Ishikawa (cell line): Measurements from ENCODE around the gene HMX3.

ENCODE experiments used
- CEBPB ChIP-seq: IDR thresholded peaks from 2 replicates; pipeline ENCODE4 v1.6.1; 2012
- CREB1 ChIP-seq: IDR thresholded peaks from 2 replicates; pipeline ENCODE4 v1.6.1; 2012; ENCODE audit warnings: low read depth
- EGR1 ChIP-seq: IDR thresholded peaks from 2 replicates; pipeline ENCODE4 v1.6.1; 2012
- EP300 ChIP-seq: IDR thresholded peaks from 2 replicates; pipeline ENCODE4 v1.6.1; 2012; ENCODE audit warnings: borderline replicate concordance
- FOXM1 ChIP-seq: IDR thresholded peaks from 2 replicates; pipeline ENCODE4 v1.6.1; 2012; ENCODE audit warnings: low read depth, borderline replicate concordance
- MAX ChIP-seq: IDR thresholded peaks from 2 replicates; pipeline ENCODE4 v1.6.1; 2012
- NFIC ChIP-seq: IDR thresholded peaks from 2 replicates; pipeline ENCODE4 v1.6.1; 2012
- RAD21 ChIP-seq: IDR thresholded peaks from 2 replicates; pipeline ENCODE4 v1.6.1; 2012; ENCODE audit warnings: low read depth
- TAF1 ChIP-seq: IDR thresholded peaks from 2 replicates; pipeline ENCODE4 v1.6.1; 2012; ENCODE audit warnings: low read depth, mild to moderate bottlenecking
- TCF12 ChIP-seq: IDR thresholded peaks from 2 replicates; pipeline ENCODE4 v1.6.1; 2012; ENCODE audit warnings: low read depth
- TEAD4 ChIP-seq: IDR thresholded peaks from 2 replicates; pipeline ENCODE4 v1.6.1; 2012
- YY1 ChIP-seq: IDR thresholded peaks from 2 replicates; pipeline ENCODE4 v1.6.1; 2012; ENCODE audit warnings: low read depth
- ZBTB7A ChIP-seq: IDR thresholded peaks from 2 replicates; pipeline ENCODE4 v1.6.1; 2012; ENCODE audit warnings: low read depth
- TF ChIP-seq, protein P1 (sequence below): IDR thresholded peaks from 2 replicates; pipeline ENCODE4 v1.6.1; 2012; ENCODE audit warnings: low read depth, mild to moderate bottlenecking
- TF ChIP-seq, protein P2 (sequence below): IDR thresholded peaks from 2 replicates; pipeline ENCODE4 v1.6.1; 2012

HMX3 gene

GRCh38 chr10:123166618-123167017 lies 30.8 kb downstream of the HMX3 start:
- TF ChIP-seq, protein P1, sequence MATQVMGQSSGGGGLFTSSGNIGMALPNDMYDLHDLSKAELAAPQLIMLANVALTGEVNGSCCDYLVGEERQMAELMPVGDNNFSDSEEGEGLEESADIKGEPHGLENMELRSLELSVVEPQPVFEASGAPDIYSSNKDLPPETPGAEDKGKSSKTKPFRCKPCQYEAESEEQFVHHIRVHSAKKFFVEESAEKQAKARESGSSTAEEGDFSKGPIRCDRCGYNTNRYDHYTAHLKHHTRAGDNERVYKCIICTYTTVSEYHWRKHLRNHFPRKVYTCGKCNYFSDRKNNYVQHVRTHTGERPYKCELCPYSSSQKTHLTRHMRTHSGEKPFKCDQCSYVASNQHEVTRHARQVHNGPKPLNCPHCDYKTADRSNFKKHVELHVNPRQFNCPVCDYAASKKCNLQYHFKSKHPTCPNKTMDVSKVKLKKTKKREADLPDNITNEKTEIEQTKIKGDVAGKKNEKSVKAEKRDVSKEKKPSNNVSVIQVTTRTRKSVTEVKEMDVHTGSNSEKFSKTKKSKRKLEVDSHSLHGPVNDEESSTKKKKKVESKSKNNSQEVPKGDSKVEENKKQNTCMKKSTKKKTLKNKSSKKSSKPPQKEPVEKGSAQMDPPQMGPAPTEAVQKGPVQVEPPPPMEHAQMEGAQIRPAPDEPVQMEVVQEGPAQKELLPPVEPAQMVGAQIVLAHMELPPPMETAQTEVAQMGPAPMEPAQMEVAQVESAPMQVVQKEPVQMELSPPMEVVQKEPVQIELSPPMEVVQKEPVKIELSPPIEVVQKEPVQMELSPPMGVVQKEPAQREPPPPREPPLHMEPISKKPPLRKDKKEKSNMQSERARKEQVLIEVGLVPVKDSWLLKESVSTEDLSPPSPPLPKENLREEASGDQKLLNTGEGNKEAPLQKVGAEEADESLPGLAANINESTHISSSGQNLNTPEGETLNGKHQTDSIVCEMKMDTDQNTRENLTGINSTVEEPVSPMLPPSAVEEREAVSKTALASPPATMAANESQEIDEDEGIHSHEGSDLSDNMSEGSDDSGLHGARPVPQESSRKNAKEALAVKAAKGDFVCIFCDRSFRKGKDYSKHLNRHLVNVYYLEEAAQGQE: no peak
- TF ChIP-seq FOXM1 (no peak), NFIC (no peak), RAD21 (no peak), TCF12 (no peak), MAX (no peak), TAF1 (no peak), ZBTB7A (no peak), CEBPB (no peak), YY1 (no peak), EP300 (no peak), CREB1 (no peak), TEAD4 (no peak)
- TF ChIP-seq, protein P2, sequence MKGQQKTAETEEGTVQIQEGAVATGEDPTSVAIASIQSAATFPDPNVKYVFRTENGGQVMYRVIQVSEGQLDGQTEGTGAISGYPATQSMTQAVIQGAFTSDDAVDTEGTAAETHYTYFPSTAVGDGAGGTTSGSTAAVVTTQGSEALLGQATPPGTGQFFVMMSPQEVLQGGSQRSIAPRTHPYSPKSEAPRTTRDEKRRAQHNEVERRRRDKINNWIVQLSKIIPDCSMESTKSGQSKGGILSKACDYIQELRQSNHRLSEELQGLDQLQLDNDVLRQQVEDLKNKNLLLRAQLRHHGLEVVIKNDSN: no peak

DNA sequence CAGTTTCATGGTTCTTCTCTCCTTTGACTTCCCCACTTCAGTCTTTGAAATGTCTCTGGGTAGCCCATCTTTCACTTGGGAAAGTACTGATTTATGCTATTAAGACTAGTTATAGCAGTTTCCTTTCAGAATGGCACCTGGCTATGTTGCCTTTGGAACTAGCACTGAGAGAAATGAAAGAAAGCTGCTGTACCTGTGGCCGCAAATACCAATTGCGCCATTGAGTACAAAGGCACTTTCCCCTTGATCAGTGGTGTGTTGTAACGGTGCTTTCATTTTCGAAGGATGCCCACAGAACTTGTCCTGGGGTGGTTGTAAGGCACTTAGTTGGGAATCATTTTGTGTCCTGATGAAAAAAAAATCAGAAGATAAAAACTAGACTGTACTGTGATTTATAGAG lies 35.2 kb downstream of the HMX3 start:
- TF ChIP-seq NFIC: no peak
- TF ChIP-seq, protein P1: no peak
- no peak for TF ChIP-seq TAF1
- TF ChIP-seq RAD21: no peak
- TF ChIP-seq TCF12: no peak
- no peak for TF ChIP-seq YY1
- no peak for TF ChIP-seq FOXM1
- no peak for TF ChIP-seq CEBPB
- TF ChIP-seq EP300: no peak

GRCh38 chr10:123175389-123176387 lies 39.9 kb downstream of the HMX3 start:
- no peak for TF ChIP-seq CREB1

DNA sequence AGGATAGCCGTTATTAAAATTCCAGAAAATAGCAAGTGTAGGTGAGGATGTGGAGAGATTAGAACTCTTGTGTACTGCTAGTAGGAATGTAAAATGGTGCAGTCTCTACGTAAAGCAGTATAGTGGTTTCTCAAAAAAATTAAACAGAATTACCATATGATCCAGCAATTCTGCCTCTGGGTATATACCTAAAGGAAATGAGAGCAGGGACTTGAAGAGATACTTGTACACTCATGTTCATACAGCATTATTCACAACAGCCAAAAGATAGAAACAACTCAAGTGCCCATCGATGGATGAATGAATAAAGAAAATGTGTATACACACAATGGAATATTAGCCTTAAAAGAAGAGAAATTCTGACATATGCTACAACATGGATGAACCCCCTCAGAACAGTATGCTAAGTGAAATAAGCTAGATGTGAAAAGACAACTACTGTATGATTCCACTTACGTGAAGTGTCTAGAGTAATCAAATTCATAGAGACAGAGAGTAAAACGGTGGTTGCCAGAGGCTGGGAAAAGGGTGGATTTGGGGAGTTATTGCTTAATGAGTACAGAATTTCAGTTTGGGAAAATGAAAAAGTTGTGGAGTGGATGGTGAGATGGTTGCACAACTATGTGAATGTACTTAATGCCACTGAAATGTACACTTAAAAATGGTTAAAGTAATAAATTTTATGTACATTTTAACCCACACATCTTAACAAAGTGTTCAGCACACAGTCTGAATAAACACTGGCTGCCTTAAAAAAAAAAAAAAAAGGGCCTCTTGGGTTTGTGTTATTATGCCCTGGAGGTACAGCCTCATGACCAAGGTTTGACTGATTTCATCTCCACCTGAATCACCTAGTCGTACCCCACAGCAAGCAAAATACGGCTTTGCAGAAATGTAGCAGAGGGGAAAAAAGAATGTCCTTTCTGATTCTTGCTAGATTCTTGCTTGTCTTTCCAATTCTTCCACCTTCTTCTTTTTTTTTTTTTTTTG lies 44.6 kb downstream of the HMX3 start:
- no peak for TF ChIP-seq EP300
- no peak for TF ChIP-seq CREB1
- TF ChIP-seq, protein P1: no peak
- TF ChIP-seq MAX: no peak
- no peak for TF ChIP-seq YY1
- TF ChIP-seq RAD21: no peak
- TF ChIP-seq TAF1: no peak
- TF ChIP-seq EGR1: no peak
- no peak for TF ChIP-seq FOXM1
- no peak for TF ChIP-seq NFIC
- no peak for TF ChIP-seq CEBPB
- TF ChIP-seq TCF12: no peak
- no peak for TF ChIP-seq ZBTB7A
- no peak for TF ChIP-seq TEAD4
